Effector memory CD8-positive, alpha-beta T cell (primary cell): ENCODE measurements around the gene DCAF5.

Experiments
- ATAC-seq: fragments of 150-1000 bp; cut with Tn5 transposase; replicated peaks from 2 replicates; pipeline ENCODE4 v1.10.0; 2021; ENCODE audit warnings: mild to moderate bottlenecking, moderate library complexity
- DNase-seq, 3 experiments: peaks; one replicate each; pipeline ENCODE4 v3.0.0; 2021
- H3K27ac Mint-ChIP-seq, 2 donors: one replicate each; pipeline ENCODE4 v1.8.0; 2022; ENCODE audit warnings: mild to moderate bottlenecking in 2 of 2, mixed read lengths in 2 of 2, moderate library complexity in 2 of 2
- H3K27me3 Mint-ChIP-seq, 2 donors: one replicate each; pipeline ENCODE4 v1.8.0; 2022; ENCODE audit warnings: mixed read lengths in 2 of 2
- H3K36me3 Mint-ChIP-seq: one replicate; pipeline ENCODE4 v1.8.0; 2022; ENCODE audit warnings: mild to moderate bottlenecking, moderate library complexity, mixed read lengths; ENCODE audit not compliant: insufficient read depth
- H3K4me1 Mint-ChIP-seq, 2 donors: one replicate each; pipeline ENCODE4 v1.8.0; 2022; ENCODE audit warnings: low read depth in 2 of 2, mixed read lengths in 2 of 2
- H3K4me3 Mint-ChIP-seq, 2 donors: one replicate each; pipeline ENCODE4 v1.8.0; 2022; ENCODE audit warnings: mild to moderate bottlenecking in 2 of 2, mixed read lengths in 2 of 2, moderate library complexity in 2 of 2
- H3K9me3 Mint-ChIP-seq, 2 donors: one replicate each; pipeline ENCODE4 v1.8.0; 2022; ENCODE audit warnings: mixed read lengths in 2 of 2

The DCAF5 gene

DNA sequence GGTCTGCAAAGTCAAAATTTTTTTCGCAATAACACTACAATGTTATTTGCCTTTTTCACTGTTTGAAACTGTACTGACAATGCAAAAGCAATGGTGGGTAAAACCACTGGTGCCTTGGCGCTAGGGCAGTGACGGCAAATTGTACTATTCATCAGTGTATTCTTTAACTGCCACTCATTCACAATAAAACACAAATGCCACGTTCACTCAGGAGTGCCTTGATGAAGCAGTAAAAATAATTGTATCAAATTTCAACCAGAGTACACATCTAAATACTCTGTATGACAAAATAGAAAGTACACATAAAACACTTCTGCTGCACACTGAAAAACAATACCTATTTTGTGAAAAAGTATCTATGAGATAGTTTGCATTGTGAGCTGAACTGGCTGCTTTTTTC is 17.8 kb downstream of the DCAF5 start:
- peaks cover 43 to 73% of the 10 kb centered on the region in 2 donors for H3K4me1 Mint-ChIP-seq
- no peak for ATAC-seq
- no peak for DNase-seq
- no peak overlapping the region for H3K4me3 Mint-ChIP-seq
- H3K36me3 Mint-ChIP-seq = peaks cover 18% of the 10 kb centered on the region
- H3K27me3 Mint-ChIP-seq = no peaks in the 10 kb centered on the region
- no peak overlapping the region for H3K27ac Mint-ChIP-seq
- no peaks in the 10 kb centered on the region for H3K9me3 Mint-ChIP-seq

DNA sequence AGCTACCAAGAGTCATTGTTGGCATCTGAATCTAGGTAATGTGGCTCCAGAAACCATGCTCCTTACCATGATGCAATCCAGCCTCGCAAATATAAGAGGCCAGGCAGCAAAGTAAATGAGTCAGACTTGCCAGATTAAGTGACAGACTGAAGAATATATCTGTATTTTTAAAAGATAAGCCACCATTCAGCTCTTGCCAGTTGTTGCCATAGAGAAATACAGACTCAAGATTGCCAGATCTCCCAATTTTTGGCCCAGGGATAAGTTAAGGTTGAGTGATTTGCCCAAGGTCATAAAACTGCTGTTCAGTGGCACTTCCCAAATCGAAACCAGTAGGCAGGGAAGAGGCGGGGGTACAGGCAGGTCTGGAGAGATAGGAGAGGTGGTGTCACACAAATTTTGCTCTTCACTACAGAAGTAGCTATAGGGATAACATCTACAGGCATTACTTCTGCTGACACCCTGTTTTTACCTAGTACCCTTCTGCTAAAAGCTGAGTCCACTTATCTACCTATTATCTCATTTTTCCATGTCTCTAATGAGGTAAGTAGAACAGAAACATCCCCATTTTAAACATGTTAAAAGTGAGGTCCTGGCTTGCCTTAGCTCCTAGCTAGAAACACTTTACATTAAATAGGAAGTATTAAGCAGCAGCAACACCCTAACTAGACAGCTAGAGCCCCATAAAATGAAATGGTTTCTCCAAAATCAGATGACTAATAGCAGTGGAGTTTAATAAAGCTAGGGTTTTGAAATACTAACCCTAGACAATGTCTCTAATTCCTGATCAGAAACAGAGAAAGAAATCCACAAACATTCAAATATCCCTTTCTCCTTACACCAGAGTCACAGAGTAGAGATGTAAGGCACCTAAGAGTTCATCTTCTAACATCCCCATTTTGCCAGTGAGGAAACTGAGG is 19.5 kb downstream of the DCAF5 start:
- DNase-seq = no peak
- H3K36me3 Mint-ChIP-seq = peaks cover 3% of the 10 kb centered on the region
- H3K4me1 Mint-ChIP-seq = peaks cover 36 to 70% of the 10 kb centered on the region in 2 donors
- peak overlapping the region; percentile 42 to 74 for H3K27ac Mint-ChIP-seq
- no peak for ATAC-seq
- H3K4me3 Mint-ChIP-seq = no peak overlapping the region
- H3K9me3 Mint-ChIP-seq = no peaks in the 10 kb centered on the region
- no peaks in the 10 kb centered on the region for H3K27me3 Mint-ChIP-seq

DNA sequence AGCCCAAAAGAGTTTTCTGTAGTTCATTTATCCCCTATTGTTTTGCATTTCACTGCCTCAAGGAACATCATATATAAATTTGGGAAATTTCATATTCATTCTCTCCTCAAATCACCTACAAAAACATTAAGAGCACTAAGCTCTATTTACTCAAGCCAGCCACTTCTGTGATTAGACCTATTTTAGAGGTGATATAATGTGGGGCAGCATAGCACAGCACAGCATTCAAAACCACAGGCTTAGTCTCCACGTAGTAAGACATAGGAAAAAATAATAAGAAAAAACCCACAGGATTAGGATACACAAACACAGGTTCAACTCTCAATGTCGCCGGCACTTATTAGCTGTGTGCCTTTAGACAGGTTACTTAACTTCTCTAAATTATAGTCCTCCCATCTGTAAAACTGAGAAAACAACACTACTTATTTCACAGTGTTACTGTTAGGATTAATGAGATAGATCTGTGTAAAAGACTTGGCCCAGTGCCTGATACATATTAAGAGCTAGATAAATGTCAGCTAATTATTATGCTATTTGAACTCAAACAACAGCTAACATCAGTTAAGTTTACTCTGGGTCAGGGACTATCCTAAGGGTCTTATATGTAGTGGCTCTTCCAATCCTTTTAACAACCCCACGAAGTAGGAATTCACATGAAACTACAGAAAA is 20.3 kb downstream of the DCAF5 start:
- ATAC-seq (no peak), DNase-seq (no peak)
- H3K27me3 Mint-ChIP-seq = no peaks in the 10 kb centered on the region
- H3K27ac Mint-ChIP-seq = peak overlapping the region; percentile 42 to 74
- H3K36me3 Mint-ChIP-seq = peaks cover 3% of the 10 kb centered on the region
- no peaks in the 10 kb centered on the region for H3K9me3 Mint-ChIP-seq
- peaks cover 33 to 63% of the 10 kb centered on the region in 2 donors for H3K4me1 Mint-ChIP-seq
- H3K4me3 Mint-ChIP-seq = no peak overlapping the region

DNA sequence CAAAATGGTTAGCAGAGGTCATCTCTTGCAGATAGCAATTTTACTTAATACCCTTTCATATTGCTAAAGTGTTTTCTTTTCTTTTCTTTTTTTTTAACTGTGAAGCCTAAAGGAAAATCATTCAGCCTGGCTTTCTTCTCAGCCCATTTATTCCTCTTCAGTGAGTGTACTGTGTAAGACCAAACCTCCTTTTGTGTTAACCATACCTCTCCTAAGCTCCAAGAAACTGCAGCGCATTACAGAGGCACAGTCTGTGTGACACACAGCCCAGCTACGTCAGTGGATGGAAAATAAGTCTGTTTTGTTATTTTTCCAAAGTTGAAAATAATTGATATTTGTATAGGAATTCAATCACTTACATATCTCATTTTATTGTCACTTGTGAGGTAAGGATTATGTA is 21.7 kb downstream of the DCAF5 start:
- peak overlapping the region; percentile 42 to 66 for H3K27ac Mint-ChIP-seq
- DNase-seq (no peak), ATAC-seq (no peak)
- no peak overlapping the region for H3K4me3 Mint-ChIP-seq
- H3K36me3 Mint-ChIP-seq = no peaks in the 10 kb centered on the region
- H3K27me3 Mint-ChIP-seq = no peaks in the 10 kb centered on the region
- no peaks in the 10 kb centered on the region for H3K9me3 Mint-ChIP-seq
- peaks cover 32 to 67% of the 10 kb centered on the region in 2 donors for H3K4me1 Mint-ChIP-seq

DNA sequence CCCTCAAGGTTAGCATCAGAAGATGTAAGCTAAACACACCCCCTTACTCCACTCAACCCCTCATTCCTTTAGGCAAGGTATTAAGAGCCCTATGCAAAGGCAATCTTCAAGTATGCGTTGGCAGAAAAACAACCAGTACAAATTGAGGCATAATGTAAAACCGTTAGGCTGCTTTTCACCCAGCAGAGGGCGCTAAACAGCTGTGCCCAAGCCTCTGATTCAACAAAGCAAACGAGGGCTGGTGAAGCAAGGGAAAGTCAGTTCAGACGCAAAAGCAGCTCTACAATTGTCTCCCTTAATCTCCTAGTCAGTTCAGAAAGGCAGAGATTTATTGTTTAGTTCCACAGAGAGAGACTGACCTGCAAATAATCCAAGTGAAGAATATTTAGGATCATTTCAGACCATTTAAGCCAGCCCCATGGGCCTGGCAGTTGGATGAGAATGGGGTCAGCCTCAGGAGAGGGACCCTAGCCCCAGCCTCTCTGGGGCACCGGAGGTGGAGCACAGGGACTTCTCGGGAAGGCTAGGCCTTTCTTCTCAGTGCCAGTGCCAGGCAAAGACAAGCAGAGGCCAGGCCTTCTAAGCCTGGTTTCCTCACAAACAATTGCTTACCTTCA is 23.5 kb downstream of the DCAF5 start:
- Mint-ChIP-seq H3K27me3 (no peaks in the 10 kb centered on the region), H3K27ac (peak overlapping the region; percentile 53 to 83), H3K36me3 (no peaks in the 10 kb centered on the region), H3K4me3 (peak overlapping the region in 1 of 2 donors; percentile 12), H3K9me3 (no peaks in the 10 kb centered on the region), H3K4me1 (peaks cover 41 to 74% of the 10 kb centered on the region in 2 donors)
- ATAC-seq (peak; percentile 92), DNase-seq (peak; percentile 65 to 69 (median 66))

DNA sequence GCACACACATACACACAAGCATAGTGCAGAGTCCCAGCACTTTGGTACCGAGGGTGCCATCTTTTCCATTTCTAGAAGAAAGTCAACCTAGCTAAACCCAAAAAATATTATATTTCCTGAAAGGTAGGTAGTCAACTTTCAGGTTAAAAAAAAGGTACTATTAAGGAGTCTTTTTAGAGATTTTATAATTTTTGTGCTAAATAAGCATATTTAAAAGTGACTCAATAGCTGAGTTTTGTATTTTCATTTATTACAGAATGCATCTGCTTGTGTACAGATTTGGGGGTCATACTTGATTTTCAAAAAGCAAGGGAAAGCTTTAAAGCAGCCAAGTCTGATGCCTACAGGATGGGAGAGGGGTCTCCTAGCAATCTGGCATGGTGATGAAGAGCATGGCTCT is 34.6 kb downstream of the DCAF5 start:
- Mint-ChIP-seq H3K4me3 (no peak overlapping the region), H3K4me1 (peaks cover 15 to 45% of the 10 kb centered on the region in 2 donors), H3K36me3 (peaks cover 68% of the 10 kb centered on the region), H3K9me3 (no peaks in the 10 kb centered on the region), H3K27me3 (no peaks in the 10 kb centered on the region), H3K27ac (peak overlapping the region in 1 of 2 donors; percentile 51)
- DNase-seq (no peak), ATAC-seq (no peak)

DNA sequence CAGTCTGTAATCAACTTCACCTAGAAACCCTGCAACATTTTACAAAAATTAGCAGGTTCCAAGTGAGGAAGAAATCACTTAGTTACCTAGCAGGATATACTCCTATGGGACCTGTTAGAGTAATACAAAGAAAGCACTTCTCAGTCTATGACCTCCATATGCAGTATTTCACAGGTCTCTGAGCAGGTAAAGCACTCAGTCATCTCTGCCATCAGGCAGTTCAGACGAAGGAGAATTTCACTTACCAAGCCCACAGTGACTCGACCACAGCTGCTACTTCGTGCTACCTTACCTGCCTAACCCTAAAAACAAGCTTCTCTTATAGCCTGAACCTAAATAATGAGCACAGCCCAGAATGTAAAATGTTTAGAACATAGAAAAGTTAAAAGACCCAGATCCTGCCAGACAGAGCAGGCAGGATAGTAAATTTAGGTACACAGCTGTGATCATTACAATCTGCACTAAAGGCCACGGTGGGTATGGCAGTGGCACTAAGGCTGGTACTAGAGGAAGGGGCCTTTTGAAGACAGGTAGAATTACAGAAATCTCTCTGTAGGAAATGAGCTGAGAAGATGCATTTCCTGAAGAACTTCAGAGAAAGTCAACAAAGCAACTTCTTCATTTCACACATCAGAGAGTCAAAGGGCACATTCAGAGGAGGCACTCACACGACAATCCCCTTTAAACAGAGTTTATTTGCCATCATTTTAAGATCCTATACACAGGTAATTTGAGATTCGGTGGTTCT is 35.7 kb downstream of the DCAF5 start:
- Mint-ChIP-seq H3K4me3 (no peak overlapping the region), H3K4me1 (peaks cover 15 to 39% of the 10 kb centered on the region in 2 donors), H3K27ac (peak overlapping the region in 1 of 2 donors; percentile 25)

DNA sequence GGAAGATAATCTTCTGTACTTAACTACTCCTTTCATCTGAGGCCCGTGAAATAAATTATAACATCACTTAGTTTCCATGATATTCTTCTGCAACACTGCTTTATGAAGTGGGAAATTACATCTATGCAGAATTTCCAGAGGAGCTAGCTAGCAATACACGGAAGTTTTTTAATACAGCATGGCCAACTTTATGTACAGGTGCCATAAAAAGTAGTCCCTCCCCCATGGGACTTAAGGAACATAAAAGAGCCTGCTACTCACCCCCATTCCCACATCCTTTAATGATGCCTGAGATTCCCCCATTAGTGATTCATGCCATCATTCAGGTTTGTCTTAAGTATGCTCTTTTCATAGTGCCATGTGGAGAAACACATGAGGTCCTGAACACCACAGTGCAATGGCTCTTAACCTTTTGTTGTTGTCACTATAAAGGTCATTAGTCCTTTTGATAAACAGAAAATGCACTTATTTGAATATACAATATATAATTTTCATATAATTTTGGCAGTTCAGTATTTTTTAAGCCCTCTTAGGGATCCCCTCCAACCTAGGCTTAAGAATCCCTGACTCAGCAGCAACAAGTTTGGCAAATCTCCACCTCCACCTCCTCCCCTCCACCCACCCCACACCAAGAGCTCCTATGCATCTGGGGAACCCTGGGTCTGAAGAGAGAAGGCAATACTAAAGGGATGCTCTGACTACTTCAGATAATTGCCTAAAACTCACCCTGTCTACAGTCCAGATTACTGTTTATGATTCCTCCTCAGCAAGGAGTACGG is 37.3 kb downstream of the DCAF5 start:
- H3K36me3 Mint-ChIP-seq = peaks cover 69% of the 10 kb centered on the region
- ATAC-seq (no peak), DNase-seq (no peak)
- peaks cover 5 to 27% of the 10 kb centered on the region in 2 donors for H3K4me1 Mint-ChIP-seq
- no peaks in the 10 kb centered on the region for H3K27me3 Mint-ChIP-seq
- H3K27ac Mint-ChIP-seq = no peak overlapping the region
- no peaks in the 10 kb centered on the region for H3K9me3 Mint-ChIP-seq
- no peak overlapping the region for H3K4me3 Mint-ChIP-seq

More for the DNA sequence above, 35.7 kb downstream of the DCAF5 start:
- H3K27me3 Mint-ChIP-seq = no peaks in the 10 kb centered on the region
- H3K36me3 Mint-ChIP-seq = peaks cover 67% of the 10 kb centered on the region
- no peaks in the 10 kb centered on the region for H3K9me3 Mint-ChIP-seq
- ATAC-seq = no peak
- no peak for DNase-seq

DNA sequence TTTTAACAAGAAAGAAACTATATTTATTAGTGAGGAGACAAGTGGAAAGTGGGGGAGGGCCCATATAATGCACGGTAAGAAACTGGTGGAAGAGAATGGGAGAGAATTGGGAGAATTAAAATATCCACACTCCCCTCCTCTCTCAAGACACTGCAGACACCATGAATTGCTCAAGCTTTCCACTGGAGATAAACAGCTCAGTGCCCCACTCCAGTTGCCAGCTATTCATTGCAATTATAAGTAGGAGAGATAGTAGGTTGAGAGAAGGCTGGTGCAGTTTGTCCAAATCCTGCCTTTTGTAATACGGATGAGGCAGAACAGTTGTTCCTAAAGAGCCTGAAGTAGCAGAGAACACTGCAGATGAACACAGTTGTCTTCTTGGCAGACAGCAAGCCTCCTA is 38.2 kb downstream of the DCAF5 start:
- Mint-ChIP-seq H3K36me3 (peaks cover 69% of the 10 kb centered on the region), H3K9me3 (no peaks in the 10 kb centered on the region), H3K27me3 (no peaks in the 10 kb centered on the region), H3K27ac (no peak overlapping the region), H3K4me3 (no peak overlapping the region), H3K4me1 (peaks cover 2 to 23% of the 10 kb centered on the region in 2 donors)
- ATAC-seq (no peak), DNase-seq (no peak)

DNA sequence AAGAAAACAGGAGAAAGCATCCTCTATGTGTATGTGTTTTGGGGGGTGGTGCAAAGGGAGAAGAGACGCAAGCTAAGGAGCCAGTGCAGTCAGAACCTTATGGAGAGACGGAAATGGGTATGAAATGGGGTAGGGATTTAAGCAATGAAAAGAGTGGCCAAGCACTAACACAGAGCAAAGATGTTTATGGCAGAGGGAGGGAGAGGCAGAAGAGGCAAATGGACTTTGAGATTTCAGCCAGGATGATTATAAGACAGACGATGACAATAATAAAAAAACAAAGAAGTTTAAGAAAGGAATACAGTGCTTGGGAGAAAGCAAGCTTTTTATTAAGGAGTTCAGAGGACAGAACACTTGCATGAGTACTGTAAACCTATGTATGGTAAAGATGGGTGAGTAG is 44.6 kb downstream of the DCAF5 start:
- Mint-ChIP-seq H3K27ac (peak overlapping the region in 1 of 2 donors; percentile 20), H3K4me1 (peaks cover 0 to 24% of the 10 kb centered on the region in 2 donors), H3K27me3 (no peaks in the 10 kb centered on the region), H3K9me3 (no peaks in the 10 kb centered on the region), H3K36me3 (peaks cover 51% of the 10 kb centered on the region), H3K4me3 (no peak overlapping the region)
- DNase-seq = no peak
- no peak for ATAC-seq

DNA sequence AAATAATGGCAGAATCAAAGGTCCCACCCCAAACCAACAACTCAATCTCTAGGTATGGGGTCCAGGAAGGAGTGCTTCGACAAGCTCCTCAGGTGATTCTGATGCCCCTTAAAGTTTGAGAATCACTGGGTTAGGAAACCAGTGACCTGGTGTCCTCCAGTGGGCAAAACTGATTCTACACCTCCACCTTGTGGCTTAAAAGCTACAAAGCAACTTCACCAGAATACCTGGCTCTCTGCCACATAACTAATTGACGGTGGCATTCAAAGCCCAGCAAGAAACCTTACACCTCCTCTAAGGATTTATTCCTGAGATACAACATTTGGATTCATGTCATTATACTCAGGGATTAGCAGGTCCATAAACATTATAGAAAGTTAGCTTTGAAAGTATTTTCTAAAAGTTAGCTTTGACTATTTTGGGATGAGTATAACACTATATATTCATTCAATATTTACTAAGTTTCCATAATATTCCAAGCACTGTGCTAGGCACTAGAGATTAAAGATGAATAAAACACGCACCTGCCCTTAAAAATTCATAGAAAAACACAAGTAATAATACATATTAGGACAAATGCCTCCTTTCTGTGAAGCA is 45.4 kb downstream of the DCAF5 start:
- H3K27ac Mint-ChIP-seq = peak overlapping the region in 1 of 2 donors; percentile 20
- ATAC-seq = peak; percentile 51
- peaks cover 0 to 21% of the 10 kb centered on the region in 2 donors for H3K4me1 Mint-ChIP-seq
- H3K4me3 Mint-ChIP-seq = no peak overlapping the region
- peak; percentile 17 to 27 (median 26) for DNase-seq
- H3K27me3 Mint-ChIP-seq = no peaks in the 10 kb centered on the region
- peaks cover 56% of the 10 kb centered on the region for H3K36me3 Mint-ChIP-seq
- H3K9me3 Mint-ChIP-seq = no peaks in the 10 kb centered on the region

DNA sequence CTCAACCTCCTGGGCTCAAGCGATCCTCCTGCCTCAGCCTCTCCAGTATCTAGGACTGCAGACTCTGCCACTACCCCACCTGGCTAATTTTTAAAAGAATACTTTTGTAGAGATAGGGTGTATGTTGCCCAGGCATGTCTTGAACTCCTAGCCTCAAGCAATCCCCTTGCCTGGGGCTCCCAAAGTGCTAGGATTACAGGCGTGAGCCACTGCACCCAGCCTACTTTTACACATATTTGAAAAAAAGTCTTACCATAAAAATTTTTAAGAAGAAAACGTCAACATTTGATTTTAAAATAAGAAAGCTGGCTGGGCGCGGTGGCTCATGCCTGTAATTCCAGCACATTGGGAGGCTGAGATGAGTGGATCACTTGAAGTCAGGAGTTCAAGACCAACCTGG is 46.5 kb downstream of the DCAF5 start:
- peaks cover 0 to 15% of the 10 kb centered on the region in 2 donors for H3K4me1 Mint-ChIP-seq
- no peak overlapping the region for H3K4me3 Mint-ChIP-seq
- no peak overlapping the region for H3K27ac Mint-ChIP-seq
- H3K36me3 Mint-ChIP-seq = peaks cover 55% of the 10 kb centered on the region
- no peak for ATAC-seq
- no peaks in the 10 kb centered on the region for H3K9me3 Mint-ChIP-seq
- no peak for DNase-seq
- no peaks in the 10 kb centered on the region for H3K27me3 Mint-ChIP-seq
